ENCODE results near the gene IDE. TPM values are rescaled to one million over a fixed set of nuclear protein-coding genes. Genes with fewer than 3 reads are reported as not detected.
"Not testable (repeated sequence)": the region's sequence is repeated elsewhere in the genome, so short reads cannot be mapped to it uniquely, and the experiment has no call there.

IDE gene
- polyA plus RNA-seq, 4 donors = 9.2 to 21.2 (median 11.4) TPM

DNA sequence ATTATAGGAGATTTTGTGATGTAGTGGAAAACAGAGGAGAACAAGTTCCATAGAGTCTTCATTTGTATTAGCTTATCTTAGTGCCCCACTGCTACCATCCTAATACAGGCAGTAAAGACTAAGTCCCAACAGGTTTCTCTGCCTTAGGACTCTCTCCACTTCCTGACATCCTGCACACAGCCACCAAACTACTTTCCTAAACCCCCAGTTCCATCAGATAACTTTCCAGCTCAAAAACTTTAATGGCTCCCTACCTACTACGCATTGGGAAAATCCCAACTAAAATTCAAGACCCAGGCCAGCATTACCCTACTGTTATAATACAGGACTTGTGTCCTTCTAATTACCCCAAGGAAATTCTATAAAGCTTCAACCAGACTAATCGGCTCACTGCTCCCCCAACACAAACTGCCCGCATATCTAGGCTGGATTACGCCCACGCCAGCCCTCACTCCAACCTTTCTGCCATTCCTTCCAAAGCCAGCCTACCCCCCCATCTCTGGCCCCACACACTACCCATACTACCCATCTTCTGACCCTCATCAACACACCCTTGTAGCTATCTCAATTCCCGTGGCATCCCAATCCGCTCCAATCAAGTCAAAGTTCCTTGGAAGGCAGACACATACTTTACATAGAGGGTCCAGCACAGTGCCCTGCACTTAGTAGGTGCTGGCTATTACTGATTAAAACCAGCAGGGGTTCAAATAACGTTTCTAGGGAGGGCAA lies 1.4 kb downstream of the IDE start:
- Histone ChIP-seq H3K27ac (ENCODE audit: low read depth in 1 of 3, low read length in 2 of 3) (peak overlapping the region in 1 of 3 donors; percentile 93), H3K4me3 (ENCODE audit: low read depth in 1 of 3, low read length in 3 of 3) (peak overlapping the region; percentile 85 to 99 (median 87)), H3K27me3 (ENCODE audit: control insufficient read depth in 3 of 3, insufficient read depth in 3 of 3, low read length in 3 of 3) (no peaks in the 10 kb centered on the region), H3K4me1 (ENCODE audit: control insufficient read depth in 3 of 3, insufficient read depth in 2 of 3, low read depth in 1 of 3, low read length in 2 of 3) (peaks cover 5 to 10% (median 7%) of the 10 kb centered on the region in 3 donors), H3K9me3 (ENCODE audit: control insufficient read depth in 2 of 2, insufficient read depth in 1 of 2, low read depth in 1 of 2, low read length in 1 of 2) (no peaks in the 10 kb centered on the region), H3K36me3 (ENCODE audit: control insufficient read depth in 3 of 3, insufficient read depth in 2 of 3, low read depth in 1 of 3, low read length in 3 of 3) (peaks cover 0 to 2% (median 0%) of the 10 kb centered on the region in 3 donors)
- WGBS, 3 donors = 37 to 62% (median 50%) methylated on average over 8 of the region's 8 CpGs
- FAIRE-seq (no peak), DNase-seq (peak in 1 of 2 donors; percentile 8)

DNA sequence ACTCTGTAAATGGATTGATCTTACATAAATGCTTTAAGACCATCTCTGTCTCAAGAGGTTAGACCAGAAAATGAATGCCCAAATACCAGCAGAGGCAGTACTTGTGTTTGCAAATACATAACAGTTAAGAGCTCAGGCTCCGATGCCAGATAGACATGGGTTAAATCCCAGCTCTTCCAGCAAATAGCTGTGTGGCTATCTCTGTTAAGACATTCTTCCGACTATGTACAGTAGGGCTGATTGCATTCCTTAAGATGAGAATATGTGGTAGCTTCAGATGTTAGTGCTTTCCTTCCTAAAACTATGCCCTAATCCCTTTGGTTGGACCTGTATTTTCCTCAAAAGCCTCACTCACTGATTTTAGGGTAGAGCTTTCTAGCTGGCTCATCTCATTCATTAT lies 2.2 kb downstream of the IDE start:
- peaks cover 5 to 10% (median 7%) of the 10 kb centered on the region in 3 donors for H3K4me1 ChIP-seq (ENCODE audit: control insufficient read depth in 3 of 3, insufficient read depth in 2 of 3, low read depth in 1 of 3, low read length in 2 of 3)
- H3K4me3 ChIP-seq (ENCODE audit: low read depth in 1 of 3, low read length in 3 of 3) = no peak overlapping the region
- no peaks in the 10 kb centered on the region for H3K9me3 ChIP-seq (ENCODE audit: control insufficient read depth in 2 of 2, insufficient read depth in 1 of 2, low read depth in 1 of 2, low read length in 1 of 2)
- FAIRE-seq = no peak
- peaks cover 0 to 5% (median 0%) of the 10 kb centered on the region in 3 donors for H3K36me3 ChIP-seq (ENCODE audit: control insufficient read depth in 3 of 3, insufficient read depth in 2 of 3, low read depth in 1 of 3, low read length in 3 of 3)
- H3K27ac ChIP-seq (ENCODE audit: low read depth in 1 of 3, low read length in 2 of 3) = no peak overlapping the region
- no peaks in the 10 kb centered on the region for H3K27me3 ChIP-seq (ENCODE audit: control insufficient read depth in 3 of 3, insufficient read depth in 3 of 3, low read length in 3 of 3)
- 9 to 55% (median 49%) methylated on average over 2 of the region's 2 CpGs for WGBS, 3 donors
- no peak for DNase-seq

DNA sequence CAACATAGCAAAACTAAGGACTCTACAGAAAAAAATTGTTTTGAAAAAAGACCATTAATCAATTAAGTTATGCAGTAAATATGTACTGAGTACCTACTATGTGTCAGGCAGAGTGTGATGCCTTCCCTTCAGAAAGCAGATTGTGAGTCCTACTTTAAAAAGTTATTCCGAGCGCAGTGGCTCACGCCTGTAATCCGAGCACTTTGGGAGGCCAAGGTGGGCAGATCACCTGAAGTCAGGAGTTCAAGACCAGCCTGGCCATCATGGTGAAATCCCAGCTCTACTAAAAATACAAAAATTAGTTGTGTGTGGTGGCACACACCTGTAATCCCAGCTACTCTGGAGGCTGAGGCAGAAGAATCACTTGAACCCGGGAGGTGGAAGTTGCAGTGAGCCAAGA lies 4.2 kb downstream of the IDE start:
- not testable (repeated sequence) for H3K27me3 ChIP-seq (ENCODE audit: control insufficient read depth in 3 of 3, insufficient read depth in 3 of 3, low read length in 3 of 3); H3K9me3 ChIP-seq (ENCODE audit: control insufficient read depth in 2 of 2, insufficient read depth in 1 of 2, low read depth in 1 of 2, low read length in 1 of 2); H3K4me1 ChIP-seq (ENCODE audit: control insufficient read depth in 3 of 3, insufficient read depth in 2 of 3, low read depth in 1 of 3, low read length in 2 of 3); H3K4me3 ChIP-seq (ENCODE audit: low read depth in 1 of 3, low read length in 3 of 3); FAIRE-seq; H3K36me3 ChIP-seq (ENCODE audit: control insufficient read depth in 3 of 3, insufficient read depth in 2 of 3, low read depth in 1 of 3, low read length in 3 of 3); DNase-seq; H3K27ac ChIP-seq (ENCODE audit: low read depth in 1 of 3, low read length in 2 of 3)
- 97 to 99% (median 99%) methylated on average over 5 of the region's 5 CpGs for WGBS, 3 donors

DNA sequence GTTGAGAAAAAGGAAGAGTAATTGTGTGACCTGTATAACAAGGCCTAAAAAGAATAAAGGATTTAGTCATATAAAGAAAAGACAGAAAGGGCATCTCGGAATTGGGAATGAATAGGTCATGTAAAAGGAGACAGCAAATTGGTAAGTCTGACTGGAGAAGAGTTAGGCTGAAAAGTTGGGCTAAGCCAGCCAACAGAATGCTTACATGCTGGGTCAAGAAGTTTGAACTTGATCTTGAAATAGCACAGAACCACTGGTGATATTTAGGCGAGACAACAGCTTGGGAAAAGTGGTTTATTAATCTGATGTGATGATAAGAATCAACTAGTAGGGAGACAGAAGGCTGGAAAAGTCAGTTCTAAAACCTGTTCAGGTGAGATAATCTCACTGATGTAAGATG lies 4.8 kb downstream of the IDE start:
- Histone ChIP-seq H3K4me1 (ENCODE audit: control insufficient read depth in 3 of 3, insufficient read depth in 2 of 3, low read depth in 1 of 3, low read length in 2 of 3) (peaks cover 0 to 10% (median 5%) of the 10 kb centered on the region in 3 donors), H3K36me3 (ENCODE audit: control insufficient read depth in 3 of 3, insufficient read depth in 2 of 3, low read depth in 1 of 3, low read length in 3 of 3) (peaks cover 0 to 8% (median 2%) of the 10 kb centered on the region in 3 donors), H3K27ac (ENCODE audit: low read depth in 1 of 3, low read length in 2 of 3) (no peak overlapping the region), H3K9me3 (ENCODE audit: control insufficient read depth in 2 of 2, insufficient read depth in 1 of 2, low read depth in 1 of 2, low read length in 1 of 2) (no peaks in the 10 kb centered on the region), H3K27me3 (ENCODE audit: control insufficient read depth in 3 of 3, insufficient read depth in 3 of 3, low read length in 3 of 3) (no peaks in the 10 kb centered on the region), H3K4me3 (ENCODE audit: low read depth in 1 of 3, low read length in 3 of 3) (no peak overlapping the region)
- WGBS, 3 donors = 77 to 89% (median 82%) methylated on average over 2 of the region's 2 CpGs
- DNase-seq = no peak
- FAIRE-seq = no peak

DNA sequence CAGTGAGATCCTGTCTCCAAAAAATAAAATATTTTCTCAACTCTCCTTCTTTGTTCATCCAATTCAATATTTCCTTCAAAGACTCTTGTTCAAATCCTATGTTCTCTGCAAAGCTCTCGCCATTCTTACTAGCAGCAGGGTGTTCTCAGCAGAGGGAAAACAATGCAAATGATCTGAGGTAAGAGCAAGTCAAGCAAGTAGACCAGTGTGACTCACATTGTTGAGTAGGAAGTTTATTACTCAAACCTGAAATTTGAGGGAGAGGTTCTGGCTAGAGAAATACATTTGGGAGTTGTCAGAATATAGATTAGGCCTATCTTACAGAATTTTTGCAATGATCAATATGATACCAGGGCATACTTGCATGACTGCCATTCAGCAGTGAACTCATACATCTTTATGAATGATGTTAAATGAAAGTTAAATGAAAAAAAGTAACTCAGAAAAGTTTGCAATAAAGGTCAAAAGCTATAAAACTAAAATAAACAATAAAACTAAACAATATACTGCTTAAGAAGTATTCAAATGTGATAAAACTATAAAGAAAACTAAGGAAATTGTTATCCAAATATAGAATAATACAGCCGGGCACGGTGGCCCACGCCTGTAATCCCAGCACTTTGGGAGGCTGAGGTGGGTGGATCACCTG lies 5.8 kb downstream of the IDE start:
- no peaks in the 10 kb centered on the region for H3K27me3 ChIP-seq (ENCODE audit: control insufficient read depth in 3 of 3, insufficient read depth in 3 of 3, low read length in 3 of 3)
- H3K27ac ChIP-seq (ENCODE audit: low read depth in 1 of 3, low read length in 2 of 3) = no peak overlapping the region
- H3K36me3 ChIP-seq (ENCODE audit: control insufficient read depth in 3 of 3, insufficient read depth in 2 of 3, low read depth in 1 of 3, low read length in 3 of 3) = peaks cover 0 to 10% (median 2%) of the 10 kb centered on the region in 3 donors
- H3K9me3 ChIP-seq (ENCODE audit: control insufficient read depth in 2 of 2, insufficient read depth in 1 of 2, low read depth in 1 of 2, low read length in 1 of 2) = no peaks in the 10 kb centered on the region
- no peak for DNase-seq
- FAIRE-seq = no peak
- peaks cover 0 to 10% (median 5%) of the 10 kb centered on the region in 3 donors for H3K4me1 ChIP-seq (ENCODE audit: control insufficient read depth in 3 of 3, insufficient read depth in 2 of 3, low read depth in 1 of 3, low read length in 2 of 3)
- WGBS, 3 donors = 80 to 82% (median 81%) methylated on average over 4 of the region's 4 CpGs
- no peak overlapping the region for H3K4me3 ChIP-seq (ENCODE audit: low read depth in 1 of 3, low read length in 3 of 3)

GRCh38 chr10:92562424-92562823 lies 11.5 kb downstream of the IDE start:
- Histone ChIP-seq H3K9me3 (ENCODE audit: control insufficient read depth in 2 of 2, insufficient read depth in 1 of 2, low read depth in 1 of 2, low read length in 1 of 2) (peaks cover 0 to 7% of the 10 kb centered on the region in 2 donors), H3K4me3 (ENCODE audit: low read depth in 1 of 3, low read length in 3 of 3) (no peak overlapping the region), H3K27ac (ENCODE audit: low read depth in 1 of 3, low read length in 2 of 3) (no peak overlapping the region), H3K27me3 (ENCODE audit: control insufficient read depth in 3 of 3, insufficient read depth in 3 of 3, low read length in 3 of 3) (no peaks in the 10 kb centered on the region), H3K4me1 (ENCODE audit: control insufficient read depth in 3 of 3, insufficient read depth in 2 of 3, low read depth in 1 of 3, low read length in 2 of 3) (no peaks in the 10 kb centered on the region), H3K36me3 (ENCODE audit: control insufficient read depth in 3 of 3, insufficient read depth in 2 of 3, low read depth in 1 of 3, low read length in 3 of 3) (peaks cover 0 to 28% (median 5%) of the 10 kb centered on the region in 3 donors)
- DNase-seq = no peak
- FAIRE-seq = no peak

DNA sequence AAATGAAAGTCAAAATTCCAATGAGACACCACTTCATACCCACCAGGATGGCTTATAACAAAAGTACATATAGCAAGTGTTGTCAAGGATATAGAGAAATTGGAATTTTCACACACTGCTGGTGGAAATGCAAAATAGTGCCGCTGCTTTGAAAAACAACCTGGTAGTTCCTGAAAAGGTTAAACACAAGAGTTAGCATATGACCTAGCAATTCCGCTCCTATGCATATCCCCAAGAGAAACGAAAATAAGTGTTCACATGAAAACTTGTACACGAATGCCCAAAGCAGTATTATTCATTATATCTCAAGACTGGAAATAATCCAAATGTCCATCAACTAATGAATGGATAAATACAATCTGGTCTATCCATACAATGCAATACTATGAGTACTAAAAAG lies 14.8 kb downstream of the IDE start:
- Histone ChIP-seq H3K36me3 (ENCODE audit: control insufficient read depth in 3 of 3, insufficient read depth in 2 of 3, low read depth in 1 of 3, low read length in 3 of 3) (peaks cover 4 to 37% (median 7%) of the 10 kb centered on the region in 3 donors), H3K4me3 (ENCODE audit: low read depth in 1 of 3, low read length in 3 of 3) (no peak overlapping the region), H3K9me3 (ENCODE audit: control insufficient read depth in 2 of 2, insufficient read depth in 1 of 2, low read depth in 1 of 2, low read length in 1 of 2) (peaks cover 0 to 17% of the 10 kb centered on the region in 2 donors), H3K27me3 (ENCODE audit: control insufficient read depth in 3 of 3, insufficient read depth in 3 of 3, low read length in 3 of 3) (no peaks in the 10 kb centered on the region), H3K27ac (ENCODE audit: low read depth in 1 of 3, low read length in 2 of 3) (no peak overlapping the region), H3K4me1 (ENCODE audit: control insufficient read depth in 3 of 3, insufficient read depth in 2 of 3, low read depth in 1 of 3, low read length in 2 of 3) (no peaks in the 10 kb centered on the region)
- DNase-seq (no peak), FAIRE-seq (no peak)
- WGBS, 3 donors = 96 to 98% (median 97%) methylated on average over 4 of the region's 4 CpGs

DNA sequence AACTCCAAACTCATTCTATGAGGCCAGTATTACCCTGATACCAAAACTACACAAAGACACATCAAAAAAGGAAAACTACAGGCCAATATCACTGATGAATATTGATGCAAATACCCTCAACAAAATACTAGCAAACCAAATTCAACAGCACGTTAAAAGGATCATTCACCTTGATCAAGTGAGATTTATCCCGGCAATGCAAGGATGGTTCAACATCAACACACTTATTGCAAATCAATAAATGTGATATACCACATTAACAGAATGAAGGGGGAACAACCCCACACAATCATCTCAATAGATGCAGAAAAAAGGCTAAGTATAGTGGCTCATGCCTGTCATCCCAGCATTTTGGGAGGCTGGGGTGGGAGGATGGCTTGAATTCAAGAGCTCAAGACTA lies 19.9 kb downstream of the IDE start:
- Histone ChIP-seq H3K4me1 (ENCODE audit: control insufficient read depth in 3 of 3, insufficient read depth in 2 of 3, low read depth in 1 of 3, low read length in 2 of 3) (no peaks in the 10 kb centered on the region), H3K4me3 (ENCODE audit: low read depth in 1 of 3, low read length in 3 of 3) (no peak overlapping the region), H3K36me3 (ENCODE audit: control insufficient read depth in 3 of 3, insufficient read depth in 2 of 3, low read depth in 1 of 3, low read length in 3 of 3) (peaks cover 4 to 27% (median 7%) of the 10 kb centered on the region in 3 donors), H3K9me3 (ENCODE audit: control insufficient read depth in 2 of 2, insufficient read depth in 1 of 2, low read depth in 1 of 2, low read length in 1 of 2) (peaks cover 0 to 15% of the 10 kb centered on the region in 2 donors), H3K27me3 (ENCODE audit: control insufficient read depth in 3 of 3, insufficient read depth in 3 of 3, low read length in 3 of 3) (no peaks in the 10 kb centered on the region), H3K27ac (ENCODE audit: low read depth in 1 of 3, low read length in 2 of 3) (no peak overlapping the region)
- WGBS, 3 donors = 98 to 99% (median 99%) methylated on average over 2 of the region's 2 CpGs
- FAIRE-seq = no peak
- DNase-seq = no peak
